D721Med (cell line): Measurements from ENCODE around the gene SLC16A1.
A peak's percentile ranks its signal among the peaks of the same experiment; 100 is the strongest.
"Not testable (repeated sequence)": the region's sequence is repeated elsewhere in the genome, so short reads cannot be mapped to it uniquely, and the experiment has no call there.

Experiments used
- DNase-seq: peaks from one replicate; pipeline ENCODE4 v3.0.0; 2011; ENCODE audit warnings: low spot score; ENCODE audit not compliant: insufficient read length
- FAIRE-seq: peaks from 2 replicates; lab custom pipeline; 2011; peaks lifted over from hg19 to GRCh38; lab: Jason Lieb, UNC
- TF ChIP-seq, protein P1 (sequence below): IDR thresholded peaks from 2 replicates; pipeline ENCODE4 v1.5.1; 2012; ENCODE audit warnings: mild to moderate bottlenecking, control low read depth; ENCODE audit not compliant: insufficient read depth; ENCODE audit errors: missing control alignments

Gene SLC16A1, protein sequence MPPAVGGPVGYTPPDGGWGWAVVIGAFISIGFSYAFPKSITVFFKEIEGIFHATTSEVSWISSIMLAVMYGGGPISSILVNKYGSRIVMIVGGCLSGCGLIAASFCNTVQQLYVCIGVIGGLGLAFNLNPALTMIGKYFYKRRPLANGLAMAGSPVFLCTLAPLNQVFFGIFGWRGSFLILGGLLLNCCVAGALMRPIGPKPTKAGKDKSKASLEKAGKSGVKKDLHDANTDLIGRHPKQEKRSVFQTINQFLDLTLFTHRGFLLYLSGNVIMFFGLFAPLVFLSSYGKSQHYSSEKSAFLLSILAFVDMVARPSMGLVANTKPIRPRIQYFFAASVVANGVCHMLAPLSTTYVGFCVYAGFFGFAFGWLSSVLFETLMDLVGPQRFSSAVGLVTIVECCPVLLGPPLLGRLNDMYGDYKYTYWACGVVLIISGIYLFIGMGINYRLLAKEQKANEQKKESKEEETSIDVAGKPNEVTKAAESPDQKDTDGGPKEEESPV

DNA sequence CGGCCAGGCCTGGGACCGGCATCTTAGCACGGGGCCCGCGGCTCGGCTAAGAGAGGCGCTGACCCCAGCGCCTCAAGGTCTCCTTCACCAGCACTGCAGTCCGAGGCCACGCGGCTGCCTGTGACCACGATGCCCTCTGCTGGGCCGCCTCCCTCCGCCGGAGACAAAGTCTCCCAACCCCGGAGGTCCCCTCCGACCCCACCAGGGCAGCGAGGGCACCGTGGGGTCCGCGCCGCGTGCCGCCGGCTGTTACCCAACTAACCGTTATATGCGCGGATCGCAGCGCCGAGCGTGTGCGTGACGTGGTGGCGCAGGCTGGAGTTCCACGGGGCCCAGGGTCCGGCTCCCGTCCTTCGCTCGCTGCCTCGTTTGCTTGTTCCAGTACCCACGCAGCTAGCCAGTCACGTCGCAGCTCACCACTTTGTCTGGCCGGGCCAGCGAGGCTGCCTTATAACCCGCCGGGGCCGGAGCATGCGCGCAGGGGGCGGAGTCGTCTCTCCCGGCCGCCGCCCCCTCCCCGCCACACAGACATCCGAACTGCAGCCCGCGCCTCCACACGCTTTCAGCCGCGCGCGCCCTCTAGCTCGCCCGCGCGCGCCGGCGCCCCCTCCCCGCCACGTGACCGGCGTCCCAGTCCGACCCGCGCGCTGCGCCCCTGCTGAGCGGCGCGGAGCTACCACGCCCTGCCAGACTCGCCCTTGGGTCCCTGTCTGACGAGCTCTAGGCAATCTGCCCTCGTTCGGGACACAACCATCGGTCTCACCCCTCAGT is at the start of gene SLC16A1:
Gene SLC16A1, minus strand, starts transcription at position 424 of the 771 bp plus-strand sequence. CDS start 26,888 bp downstream, outside the sequence.
- FAIRE-seq (no peak), DNase-seq (peak; percentile 50)
- TF ChIP-seq, protein P1, sequence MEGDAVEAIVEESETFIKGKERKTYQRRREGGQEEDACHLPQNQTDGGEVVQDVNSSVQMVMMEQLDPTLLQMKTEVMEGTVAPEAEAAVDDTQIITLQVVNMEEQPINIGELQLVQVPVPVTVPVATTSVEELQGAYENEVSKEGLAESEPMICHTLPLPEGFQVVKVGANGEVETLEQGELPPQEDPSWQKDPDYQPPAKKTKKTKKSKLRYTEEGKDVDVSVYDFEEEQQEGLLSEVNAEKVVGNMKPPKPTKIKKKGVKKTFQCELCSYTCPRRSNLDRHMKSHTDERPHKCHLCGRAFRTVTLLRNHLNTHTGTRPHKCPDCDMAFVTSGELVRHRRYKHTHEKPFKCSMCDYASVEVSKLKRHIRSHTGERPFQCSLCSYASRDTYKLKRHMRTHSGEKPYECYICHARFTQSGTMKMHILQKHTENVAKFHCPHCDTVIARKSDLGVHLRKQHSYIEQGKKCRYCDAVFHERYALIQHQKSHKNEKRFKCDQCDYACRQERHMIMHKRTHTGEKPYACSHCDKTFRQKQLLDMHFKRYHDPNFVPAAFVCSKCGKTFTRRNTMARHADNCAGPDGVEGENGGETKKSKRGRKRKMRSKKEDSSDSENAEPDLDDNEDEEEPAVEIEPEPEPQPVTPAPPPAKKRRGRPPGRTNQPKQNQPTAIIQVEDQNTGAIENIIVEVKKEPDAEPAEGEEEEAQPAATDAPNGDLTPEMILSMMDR = peak; percentile 28

DNA sequence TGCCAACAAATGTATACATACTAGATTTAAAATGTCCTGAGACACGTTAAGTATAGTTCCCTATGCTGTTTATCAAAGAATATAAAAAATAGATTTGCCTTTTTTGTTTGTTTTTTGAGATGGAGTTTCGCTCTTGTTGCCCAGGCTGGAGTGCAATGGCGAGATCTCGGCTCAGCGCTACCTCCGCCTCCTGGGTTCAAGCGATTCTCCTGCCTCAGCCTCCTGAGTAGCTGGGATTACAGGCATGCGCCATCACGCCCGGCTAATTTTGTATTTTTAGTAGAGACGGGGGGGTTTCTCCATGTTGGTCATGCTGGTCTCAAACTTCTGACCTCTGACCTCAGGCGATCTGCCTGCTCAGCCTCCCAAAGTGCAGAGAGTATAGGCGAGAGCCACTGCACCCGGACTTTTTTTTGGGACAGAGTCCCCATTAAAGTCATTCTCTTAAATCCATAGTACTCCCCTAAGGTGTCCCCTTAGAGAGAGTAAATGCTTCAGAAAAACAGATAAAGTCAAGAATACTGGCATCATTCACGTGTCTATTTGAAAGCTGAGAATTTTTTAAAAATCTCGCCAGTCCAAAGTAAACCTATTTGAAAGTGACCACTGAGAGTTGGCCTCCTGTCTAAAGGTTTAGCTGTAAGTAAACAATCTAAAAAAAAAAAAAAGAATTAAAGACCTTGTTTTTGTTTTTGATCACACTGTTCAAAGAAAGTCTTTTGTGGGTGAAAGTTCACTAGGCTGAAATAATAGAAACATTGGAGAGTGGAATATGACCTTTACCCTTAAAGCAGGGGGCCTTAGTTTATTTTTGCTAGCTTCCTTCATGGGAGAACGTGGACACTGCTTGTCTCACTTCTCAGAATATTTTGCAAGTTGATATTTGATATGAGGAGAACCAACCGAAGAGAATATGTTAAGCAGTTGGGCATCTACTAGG is 48.0 kb upstream of the SLC16A1 start:
- no peak for DNase-seq
- no peak for FAIRE-seq
- TF ChIP-seq, protein P1 = no peak

DNA sequence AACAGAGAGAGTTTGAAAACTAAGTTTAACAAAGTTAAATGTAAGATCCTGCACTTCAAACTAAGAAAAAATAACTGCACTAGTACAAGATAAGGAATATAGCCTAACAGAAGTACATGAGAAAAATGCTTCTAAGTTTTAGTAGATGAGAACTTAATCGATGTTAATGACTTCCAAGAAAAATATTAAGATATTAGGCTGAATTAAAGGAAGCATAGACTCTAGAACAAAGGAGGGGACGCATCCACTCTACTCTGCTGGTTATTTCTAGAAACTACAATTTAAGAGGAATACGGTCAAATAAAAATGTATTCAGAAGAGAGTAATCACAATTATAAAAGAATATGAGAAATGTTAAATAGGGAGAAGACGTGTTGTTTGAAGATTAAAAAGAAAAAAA is 46.3 kb upstream of the SLC16A1 start:
- FAIRE-seq (no peak), DNase-seq (no peak)
- TF ChIP-seq, protein P1 = no peak

DNA sequence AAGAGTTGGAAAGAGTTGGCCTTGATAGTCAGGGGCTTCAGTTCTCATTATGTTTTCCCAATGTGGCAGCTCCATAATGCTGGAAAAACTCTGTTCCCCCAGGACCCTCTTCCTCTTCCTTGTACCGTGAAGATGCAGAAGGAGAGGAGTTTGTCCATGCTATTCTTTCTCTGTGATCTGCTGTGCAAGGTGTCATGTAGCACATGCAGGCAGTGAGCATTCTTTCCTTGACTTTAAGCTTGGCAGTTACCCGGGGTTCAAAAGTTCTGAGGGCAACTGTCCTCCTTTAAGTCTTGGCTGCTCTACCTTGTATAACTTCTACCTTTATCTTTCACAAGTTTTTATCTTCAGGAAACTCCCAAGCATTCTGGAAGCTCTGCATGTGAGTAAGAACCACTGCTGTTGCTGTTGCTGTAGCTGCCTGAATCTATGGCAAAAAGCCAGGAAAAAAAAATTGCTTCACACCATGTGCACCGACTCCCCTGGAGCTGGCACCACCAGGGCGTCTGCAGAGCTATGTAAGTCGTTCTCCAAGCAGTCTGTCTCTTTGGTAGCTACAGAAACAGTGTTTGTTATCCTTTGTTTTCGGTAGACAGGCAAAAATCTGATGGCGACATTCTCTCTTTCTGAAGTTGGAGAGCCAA is 42.7 kb upstream of the SLC16A1 start:
- TF ChIP-seq, protein P1 = no peak
- FAIRE-seq = no peak
- DNase-seq = no peak

DNA sequence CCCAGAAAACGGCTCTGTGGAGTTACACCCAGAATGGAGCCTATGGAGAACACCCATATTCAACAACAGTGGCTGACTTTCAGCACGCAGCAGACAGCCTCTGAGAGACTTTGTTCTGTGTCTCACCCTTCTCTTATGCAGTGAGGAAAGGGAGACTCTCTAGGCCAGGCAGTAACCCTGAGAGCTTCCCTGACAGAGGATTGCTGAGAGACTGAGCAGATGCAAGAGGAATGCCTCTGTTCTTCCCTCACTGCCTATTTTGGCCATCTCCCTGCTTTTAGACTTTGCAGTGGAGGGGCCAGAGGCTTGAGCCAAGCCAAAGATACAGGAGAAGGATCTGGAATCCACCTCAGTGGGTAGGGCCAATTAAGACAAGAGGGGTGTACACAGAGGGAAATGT is 41.8 kb upstream of the SLC16A1 start:
- no peak for DNase-seq
- no peak for FAIRE-seq
- TF ChIP-seq, protein P1 = no peak

DNA sequence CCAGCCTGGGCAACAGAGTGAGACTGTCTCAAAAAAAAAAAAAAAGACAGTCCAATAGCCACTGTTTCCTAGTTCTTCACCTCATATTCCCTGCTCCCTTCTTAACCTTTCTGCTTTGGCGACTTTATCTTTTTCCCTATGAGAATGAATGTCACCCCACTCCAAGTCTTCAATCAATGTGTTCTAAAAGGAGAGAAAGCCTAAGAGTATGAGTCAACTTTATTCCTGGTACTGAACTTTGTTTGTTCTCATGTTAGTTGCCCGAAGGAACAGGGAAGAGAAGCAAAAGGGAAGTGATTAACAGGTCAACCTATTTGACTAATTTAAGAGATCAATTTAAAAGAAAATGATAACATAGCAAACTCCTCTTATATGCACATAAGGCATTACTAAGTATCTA is 39.9 kb upstream of the SLC16A1 start:
- DNase-seq (no peak), FAIRE-seq (no peak)

DNA sequence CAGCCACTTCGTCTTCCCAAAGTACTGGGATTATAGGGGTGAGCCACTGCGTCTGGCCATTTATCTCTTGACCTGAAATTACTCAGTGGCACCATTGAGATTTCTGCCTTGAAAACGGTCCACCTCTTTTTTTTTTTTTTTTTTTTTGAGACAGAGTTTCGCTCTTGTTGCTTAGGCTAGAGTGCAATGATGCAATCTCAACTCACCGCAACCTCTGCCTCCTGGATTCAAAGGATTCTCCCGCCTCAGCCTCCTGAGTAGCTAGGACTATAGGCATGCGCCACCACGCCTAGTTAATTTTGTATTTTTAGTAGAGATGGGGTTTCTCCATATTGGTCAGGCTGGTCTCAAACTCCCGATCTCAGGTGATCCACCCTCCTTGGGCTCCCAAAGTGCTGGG is 39.0 kb upstream of the SLC16A1 start:
- FAIRE-seq, DNase-seq: not testable (repeated sequence)

More for the DNA sequence above, 39.9 kb upstream of the SLC16A1 start:
- TF ChIP-seq, protein P1 = no peak
